GM18505 (cell line): Measurements from ENCODE around the gene EIF1.
"Not testable (repeated sequence)": the region's sequence is repeated elsewhere in the genome, so short reads cannot be mapped to it uniquely, and the experiment has no call there.

ENCODE experiments used
- ATAC-seq: cut with Tn5 transposase; IDR thresholded peaks from one replicate; pipeline ENCODE4 v1.9.1; 2021; ENCODE audit not compliant: unreplicated experiment
- POLR2A ChIP-seq: IDR thresholded peaks from 4 replicates; pipeline ENCODE4 v1.6.1; 2011; ENCODE audit warnings: borderline replicate concordance; ENCODE audit not compliant: insufficient read depth, insufficient read length; ENCODE audit errors: extremely low read depth

EIF1 gene

GRCh38 chr17:41688641-41689496 is at the start of gene EIF1:
TSS of gene EIF1 (plus strand) at chr17:41688885. CDS start at chr17:41689039, 154 bp downstream.
- peak; percentile 100 for TF ChIP-seq POLR2A
- peak; percentile 70 for ATAC-seq

GRCh38 chr17:41638941-41639340 is 49.7 kb upstream of the EIF1 start:
- no peak for ATAC-seq
- TF ChIP-seq POLR2A, result no peak

GRCh38 chr17:41639492-41640473 is 48.9 kb upstream of the EIF1 start:
- TF ChIP-seq POLR2A, result no peak
- no peak for ATAC-seq

- not testable (repeated sequence) for ATAC-seq
These were observed 48.1 kb upstream of the EIF1 start for GRCh38 chr17:41640596-41640995.

GRCh38 chr17:41642252-41643156 is 46.2 kb upstream of the EIF1 start:
- ATAC-seq, result no peak
- TF ChIP-seq POLR2A, result no peak

GRCh38 chr17:41647038-41647813 is 41.5 kb upstream of the EIF1 start:
- ATAC-seq, result no peak
- no peak for TF ChIP-seq POLR2A

GRCh38 chr17:41647940-41648410 is 40.7 kb upstream of the EIF1 start:
- no peak for ATAC-seq
- no peak for TF ChIP-seq POLR2A

GRCh38 chr17:41648411-41649195 is 40.1 kb upstream of the EIF1 start:
- no peak for ATAC-seq
- no peak for TF ChIP-seq POLR2A

GRCh38 chr17:41649923-41650519 is 38.7 kb upstream of the EIF1 start:
- no peak for ATAC-seq
- no peak for TF ChIP-seq POLR2A

GRCh38 chr17:41650794-41651624 is 37.7 kb upstream of the EIF1 start:
- TF ChIP-seq POLR2A, result no peak
- no peak for ATAC-seq
